ENCODE results near the gene UNC13C.

UNC13C gene

GRCh38 chr15:54091651-54092050 lies 113.4 kb downstream of the UNC13C start:
- H3K9ac ChIP-seq (ENCODE audit: low read length), result no peak overlapping the region
- no peaks in the 10 kb centered on the region for H3K27me3 ChIP-seq (ENCODE audit: control insufficient read depth, insufficient read depth, low read length)
- no peaks in the 10 kb centered on the region for H3K36me3 ChIP-seq (ENCODE audit: control insufficient read depth, insufficient read depth, low read length)
- H3K27ac ChIP-seq (ENCODE audit: low read depth, low read length), result no peak overlapping the region
- no peaks in the 10 kb centered on the region for H3K4me1 ChIP-seq (ENCODE audit: control insufficient read depth, insufficient read depth, low read length)
- H3K4me3 ChIP-seq (ENCODE audit: low read length), result no peak overlapping the region

- Histone ChIP-seq H3K27me3 (ENCODE audit: control insufficient read depth, insufficient read depth, low read length) (no peaks in the 10 kb centered on the region), H3K4me3 (ENCODE audit: low read length) (no peak overlapping the region)
Observed at GRCh38 chr15:54094661-54095060, 116.4 kb downstream of the UNC13C start.

GRCh38 chr15:54097019-54097418 lies 118.8 kb downstream of the UNC13C start:
- Histone ChIP-seq H3K9ac (ENCODE audit: low read length) (no peak overlapping the region), H3K4me1 (ENCODE audit: control insufficient read depth, insufficient read depth, low read length) (no peaks in the 10 kb centered on the region), H3K27me3 (ENCODE audit: control insufficient read depth, insufficient read depth, low read length) (no peaks in the 10 kb centered on the region), H3K27ac (ENCODE audit: low read depth, low read length) (no peak overlapping the region), H3K36me3 (ENCODE audit: control insufficient read depth, insufficient read depth, low read length) (no peaks in the 10 kb centered on the region), H3K4me3 (ENCODE audit: low read length) (no peak overlapping the region)

More at GRCh38 chr15:54094661-54095060, 116.4 kb downstream of the UNC13C start:
- no peak overlapping the region for H3K27ac ChIP-seq (ENCODE audit: low read depth, low read length)
- H3K4me1 ChIP-seq (ENCODE audit: control insufficient read depth, insufficient read depth, low read length), result no peaks in the 10 kb centered on the region
- H3K9ac ChIP-seq (ENCODE audit: low read length), result no peak overlapping the region
- no peaks in the 10 kb centered on the region for H3K36me3 ChIP-seq (ENCODE audit: control insufficient read depth, insufficient read depth, low read length)

- H3K36me3 ChIP-seq (ENCODE audit: control insufficient read depth, insufficient read depth, low read length), result no peaks in the 10 kb centered on the region
- H3K4me3 ChIP-seq (ENCODE audit: low read length), result no peak overlapping the region
- no peak overlapping the region for H3K9ac ChIP-seq (ENCODE audit: low read length)
- no peak overlapping the region for H3K27ac ChIP-seq (ENCODE audit: low read depth, low read length)
- no peaks in the 10 kb centered on the region for H3K27me3 ChIP-seq (ENCODE audit: control insufficient read depth, insufficient read depth, low read length)
- no peaks in the 10 kb centered on the region for H3K4me1 ChIP-seq (ENCODE audit: control insufficient read depth, insufficient read depth, low read length)
Observed at GRCh38 chr15:54099010-54099409, 120.8 kb downstream of the UNC13C start.

- no peaks in the 10 kb centered on the region for H3K4me1 ChIP-seq (ENCODE audit: control insufficient read depth, insufficient read depth, low read length)
- H3K9ac ChIP-seq (ENCODE audit: low read length), result no peak overlapping the region
- no peaks in the 10 kb centered on the region for H3K36me3 ChIP-seq (ENCODE audit: control insufficient read depth, insufficient read depth, low read length)
- no peaks in the 10 kb centered on the region for H3K27me3 ChIP-seq (ENCODE audit: control insufficient read depth, insufficient read depth, low read length)
- no peak overlapping the region for H3K4me3 ChIP-seq (ENCODE audit: low read length)
- H3K27ac ChIP-seq (ENCODE audit: low read depth, low read length), result no peak overlapping the region
Observed at GRCh38 chr15:54101664-54102270, 123.5 kb downstream of the UNC13C start.

- no peak overlapping the region for H3K9ac ChIP-seq (ENCODE audit: low read length)
- no peaks in the 10 kb centered on the region for H3K27me3 ChIP-seq (ENCODE audit: control insufficient read depth, insufficient read depth, low read length)
- no peak overlapping the region for H3K27ac ChIP-seq (ENCODE audit: low read depth, low read length)
- no peaks in the 10 kb centered on the region for H3K36me3 ChIP-seq (ENCODE audit: control insufficient read depth, insufficient read depth, low read length)
- no peak overlapping the region for H3K4me3 ChIP-seq (ENCODE audit: low read length)
- H3K4me1 ChIP-seq (ENCODE audit: control insufficient read depth, insufficient read depth, low read length), result no peaks in the 10 kb centered on the region
Observed at GRCh38 chr15:54102704-54103103, 124.5 kb downstream of the UNC13C start.

- H3K36me3 ChIP-seq (ENCODE audit: control insufficient read depth, insufficient read depth, low read length), result no peaks in the 10 kb centered on the region
- H3K27ac ChIP-seq (ENCODE audit: low read depth, low read length), result no peak overlapping the region
- no peaks in the 10 kb centered on the region for H3K4me1 ChIP-seq (ENCODE audit: control insufficient read depth, insufficient read depth, low read length)
- no peak overlapping the region for H3K4me3 ChIP-seq (ENCODE audit: low read length)
- H3K9ac ChIP-seq (ENCODE audit: low read length), result no peak overlapping the region
- no peaks in the 10 kb centered on the region for H3K27me3 ChIP-seq (ENCODE audit: control insufficient read depth, insufficient read depth, low read length)
Observed at GRCh38 chr15:54109014-54109413, 130.8 kb downstream of the UNC13C start.

GRCh38 chr15:54119051-54119450 lies 140.8 kb downstream of the UNC13C start:
- Histone ChIP-seq H3K4me3 (ENCODE audit: low read length) (no peak overlapping the region), H3K9ac (ENCODE audit: low read length) (no peak overlapping the region), H3K4me1 (ENCODE audit: control insufficient read depth, insufficient read depth, low read length) (no peaks in the 10 kb centered on the region), H3K36me3 (ENCODE audit: control insufficient read depth, insufficient read depth, low read length) (no peaks in the 10 kb centered on the region), H3K27ac (ENCODE audit: low read depth, low read length) (no peak overlapping the region), H3K27me3 (ENCODE audit: control insufficient read depth, insufficient read depth, low read length) (no peaks in the 10 kb centered on the region)

- no peak overlapping the region for H3K9ac ChIP-seq (ENCODE audit: low read length)
- no peaks in the 10 kb centered on the region for H3K4me1 ChIP-seq (ENCODE audit: control insufficient read depth, insufficient read depth, low read length)
- no peak overlapping the region for H3K27ac ChIP-seq (ENCODE audit: low read depth, low read length)
- no peaks in the 10 kb centered on the region for H3K36me3 ChIP-seq (ENCODE audit: control insufficient read depth, insufficient read depth, low read length)
- no peaks in the 10 kb centered on the region for H3K27me3 ChIP-seq (ENCODE audit: control insufficient read depth, insufficient read depth, low read length)
- H3K4me3 ChIP-seq (ENCODE audit: low read length), result no peak overlapping the region
Observed at GRCh38 chr15:54120949-54121463, 142.8 kb downstream of the UNC13C start.

- no peak overlapping the region for H3K9ac ChIP-seq (ENCODE audit: low read length)
- H3K36me3 ChIP-seq (ENCODE audit: control insufficient read depth, insufficient read depth, low read length), result no peaks in the 10 kb centered on the region
- H3K27ac ChIP-seq (ENCODE audit: low read depth, low read length), result no peak overlapping the region
- H3K4me3 ChIP-seq (ENCODE audit: low read length), result no peak overlapping the region
- H3K27me3 ChIP-seq (ENCODE audit: control insufficient read depth, insufficient read depth, low read length), result no peaks in the 10 kb centered on the region
- no peaks in the 10 kb centered on the region for H3K4me1 ChIP-seq (ENCODE audit: control insufficient read depth, insufficient read depth, low read length)
Observed at GRCh38 chr15:54127574-54127973, 149.3 kb downstream of the UNC13C start.

GRCh38 chr15:54131410-54131809 lies 153.2 kb downstream of the UNC13C start:
- Histone ChIP-seq H3K4me3 (ENCODE audit: low read length) (no peak overlapping the region), H3K27ac (ENCODE audit: low read depth, low read length) (no peak overlapping the region), H3K27me3 (ENCODE audit: control insufficient read depth, insufficient read depth, low read length) (no peaks in the 10 kb centered on the region)

GRCh38 chr15:54149115-54149531 lies 170.9 kb downstream of the UNC13C start:
- Histone ChIP-seq H3K27ac (ENCODE audit: low read depth, low read length) (no peak overlapping the region), H3K4me1 (ENCODE audit: control insufficient read depth, insufficient read depth, low read length) (no peaks in the 10 kb centered on the region), H3K9ac (ENCODE audit: low read length) (no peak overlapping the region), H3K36me3 (ENCODE audit: control insufficient read depth, insufficient read depth, low read length) (no peaks in the 10 kb centered on the region), H3K27me3 (ENCODE audit: control insufficient read depth, insufficient read depth, low read length) (no peaks in the 10 kb centered on the region), H3K4me3 (ENCODE audit: low read length) (no peak overlapping the region)

More at GRCh38 chr15:54131410-54131809, 153.2 kb downstream of the UNC13C start:
- H3K9ac ChIP-seq (ENCODE audit: low read length), result no peak overlapping the region
- no peaks in the 10 kb centered on the region for H3K4me1 ChIP-seq (ENCODE audit: control insufficient read depth, insufficient read depth, low read length)
- H3K36me3 ChIP-seq (ENCODE audit: control insufficient read depth, insufficient read depth, low read length), result no peaks in the 10 kb centered on the region

GRCh38 chr15:54150255-54150654 lies 172.0 kb downstream of the UNC13C start:
- H3K9ac ChIP-seq (ENCODE audit: low read length), result no peak overlapping the region
- H3K36me3 ChIP-seq (ENCODE audit: control insufficient read depth, insufficient read depth, low read length), result no peaks in the 10 kb centered on the region
- no peaks in the 10 kb centered on the region for H3K4me1 ChIP-seq (ENCODE audit: control insufficient read depth, insufficient read depth, low read length)
- no peaks in the 10 kb centered on the region for H3K27me3 ChIP-seq (ENCODE audit: control insufficient read depth, insufficient read depth, low read length)
- no peak overlapping the region for H3K4me3 ChIP-seq (ENCODE audit: low read length)
- no peak overlapping the region for H3K27ac ChIP-seq (ENCODE audit: low read depth, low read length)

Measured in rectal smooth muscle tissue (tissue), 1 donor.